ENCODE data around the gene KLRB1.
"Not testable (repeated sequence)": the region's sequence is repeated elsewhere in the genome, so short reads cannot be mapped to it uniquely, and the experiment has no call there.

DNA sequence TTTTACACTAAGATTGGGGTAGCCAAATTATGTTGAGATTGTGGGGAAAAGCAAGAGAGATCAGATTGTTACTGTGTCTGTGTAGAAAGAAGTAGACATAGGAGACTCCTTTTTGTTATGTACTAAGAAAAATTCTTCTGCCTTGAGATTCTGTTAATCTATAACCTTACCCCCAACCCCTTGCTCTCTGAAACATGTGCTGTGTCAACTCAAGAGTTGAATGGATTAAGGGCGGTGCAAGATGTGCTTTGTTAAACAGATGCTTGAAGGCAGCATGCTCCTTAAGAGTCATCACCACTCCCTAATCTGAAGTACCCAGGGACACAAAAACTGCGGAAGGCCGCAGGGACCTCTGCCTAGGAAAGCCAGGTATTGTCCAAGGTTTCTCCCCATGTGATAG is 7.3 kb downstream of the KLRB1 start:
- TF ChIP-seq ZC3H11A (IDR thresholded peaks at IDR 0.05); CTCF (IDR thresholded peaks at IDR 0.05); POLR2A (IDR thresholded peaks at IDR 0.05; ENCODE audit: low read length); SMC3 (IDR thresholded peaks at IDR 0.05); EP300 (IDR thresholded peaks at IDR 0.05); POLR2AphosphoS2 (conservative IDR thresholded peaks at IDR 0.05; ENCODE audit: low read length); JUN (IDR thresholded peaks at IDR 0.05); CEBPB (IDR thresholded peaks at IDR 0.05); FOSL2 (IDR thresholded peaks at IDR 0.05); FOSL2 (CRISPR knock-in tag; IDR thresholded peaks at IDR 0.05): not testable (repeated sequence)
- TF ChIP-seq, protein P1, sequence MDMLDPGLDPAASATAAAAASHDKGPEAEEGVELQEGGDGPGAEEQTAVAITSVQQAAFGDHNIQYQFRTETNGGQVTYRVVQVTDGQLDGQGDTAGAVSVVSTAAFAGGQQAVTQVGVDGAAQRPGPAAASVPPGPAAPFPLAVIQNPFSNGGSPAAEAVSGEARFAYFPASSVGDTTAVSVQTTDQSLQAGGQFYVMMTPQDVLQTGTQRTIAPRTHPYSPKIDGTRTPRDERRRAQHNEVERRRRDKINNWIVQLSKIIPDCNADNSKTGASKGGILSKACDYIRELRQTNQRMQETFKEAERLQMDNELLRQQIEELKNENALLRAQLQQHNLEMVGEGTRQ (IDR thresholded peaks at IDR 0.05) = not testable (repeated sequence)
- TF ChIP-seq, protein P2, sequence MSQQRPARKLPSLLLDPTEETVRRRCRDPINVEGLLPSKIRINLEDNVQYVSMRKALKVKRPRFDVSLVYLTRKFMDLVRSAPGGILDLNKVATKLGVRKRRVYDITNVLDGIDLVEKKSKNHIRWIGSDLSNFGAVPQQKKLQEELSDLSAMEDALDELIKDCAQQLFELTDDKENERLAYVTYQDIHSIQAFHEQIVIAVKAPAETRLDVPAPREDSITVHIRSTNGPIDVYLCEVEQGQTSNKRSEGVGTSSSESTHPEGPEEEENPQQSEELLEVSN (IDR thresholded peaks at IDR 0.05; ENCODE audit: borderline replicate concordance, low read depth) = not testable (repeated sequence)
- TF ChIP-seq, protein P3, sequence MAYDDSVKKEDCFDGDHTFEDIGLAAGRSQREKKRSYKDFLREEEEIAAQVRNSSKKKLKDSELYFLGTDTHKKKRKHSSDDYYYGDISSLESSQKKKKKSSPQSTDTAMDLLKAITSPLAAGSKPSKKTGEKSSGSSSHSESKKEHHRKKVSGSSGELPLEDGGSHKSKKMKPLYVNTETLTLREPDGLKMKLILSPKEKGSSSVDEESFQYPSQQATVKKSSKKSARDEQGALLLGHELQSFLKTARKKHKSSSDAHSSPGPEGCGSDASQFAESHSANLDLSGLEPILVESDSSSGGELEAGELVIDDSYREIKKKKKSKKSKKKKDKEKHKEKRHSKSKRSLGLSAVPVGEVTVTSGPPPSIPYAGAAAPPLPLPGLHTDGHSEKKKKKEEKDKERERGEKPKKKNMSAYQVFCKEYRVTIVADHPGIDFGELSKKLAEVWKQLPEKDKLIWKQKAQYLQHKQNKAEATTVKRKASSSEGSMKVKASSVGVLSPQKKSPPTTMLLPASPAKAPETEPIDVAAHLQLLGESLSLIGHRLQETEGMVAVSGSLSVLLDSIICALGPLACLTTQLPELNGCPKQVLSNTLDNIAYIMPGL (CRISPR knock-in tag; IDR thresholded peaks at IDR 0.05; ENCODE audit: borderline replicate concordance) = not testable (repeated sequence)

All from A549 (cell line).